ENCODE measurements around the gene FUCA1.

DNA sequence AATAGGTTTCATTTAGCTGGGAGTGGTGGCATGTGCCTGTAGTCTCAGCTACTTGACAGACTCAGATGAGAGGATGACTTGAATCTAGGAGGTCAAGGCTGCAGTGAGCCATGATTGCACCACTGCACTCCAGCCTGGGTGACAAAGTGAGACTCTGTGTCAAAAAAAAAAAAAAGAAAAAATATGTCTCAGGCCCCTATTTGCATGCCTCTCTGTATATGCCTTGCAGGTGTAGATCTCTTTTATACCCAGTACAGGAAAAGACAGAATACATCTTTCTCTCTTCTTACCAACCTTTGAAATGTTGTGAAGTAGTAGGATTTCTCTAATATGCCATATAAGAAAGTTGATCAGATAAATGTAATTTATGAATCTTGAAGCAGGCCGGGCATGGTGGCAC lies 38.6 kb upstream of the FUCA1 start:
- no peak for TF ChIP-seq CTCF (IDR thresholded peaks at IDR 0.05; ENCODE audit: low read depth, low read length, poor library complexity, severe bottlenecking)
- TF ChIP-seq EZH2phosphoT487 (IDR thresholded peaks at IDR 0.05; ENCODE audit: borderline replicate concordance, low read length) = no peak
